Neural progenitor cell (in vitro differentiated cells): ENCODE results near the gene HLA-DOB. TPM values are rescaled to one million over a fixed set of nuclear protein-coding genes. Genes with fewer than 3 reads are reported as not detected.

Source experiments
- DNase-seq: peaks from one replicate; pipeline ENCODE4 v3.0.0-alpha.2; 2016; ENCODE audit warnings: low spot score
- H2AFZ ChIP-seq: fragments of 200-600 bp; sonication (generic); replicated peaks from 2 replicates; pipeline ENCODE4 v1.6.1; 2016; ENCODE audit warnings: antibody characterized with exemption
- H3F3A ChIP-seq: fragments of 200-600 bp; sonication (generic); 2 replicates; pipeline ENCODE4 v1.6.1; 2016; ENCODE audit warnings: antibody characterized with exemption, low read depth
- H3K27ac ChIP-seq: fragments of 200-600 bp; sonication (generic); 2 replicates; pipeline ENCODE4 v1.5.1; 2016; ENCODE audit warnings: mild to moderate bottlenecking
- H3K27me3 ChIP-seq: fragments of 200-600 bp; sonication (generic); 2 replicates; pipeline ENCODE4 v1.6.1; 2016; ENCODE audit warnings: mild to moderate bottlenecking, moderate library complexity
- H3K36me3 ChIP-seq: fragments of 200-600 bp; sonication (generic); 2 replicates; pipeline ENCODE4 v1.5.1; 2016
- H3K4me1 ChIP-seq: fragments of 200-600 bp; sonication (generic); 2 replicates; pipeline ENCODE4 v1.6.1; 2016; ENCODE audit warnings: mixed run types
- H3K4me2 ChIP-seq: fragments of 200-600 bp; sonication (generic); 2 replicates; pipeline ENCODE4 v1.6.1; 2016
- H3K4me3 ChIP-seq: fragments of 200-600 bp; sonication (generic); 2 replicates; pipeline ENCODE4 v1.5.1; 2016
- H3K79me2 ChIP-seq: fragments of 200-600 bp; sonication (generic); 2 replicates; pipeline ENCODE4 v1.6.1; 2016; ENCODE audit warnings: low read depth
- H3K9ac ChIP-seq: fragments of 200-600 bp; sonication (generic); 2 replicates; pipeline ENCODE4 v1.6.1; 2016
- H3K9me3 ChIP-seq: fragments of 200-600 bp; sonication (generic); 2 replicates; pipeline ENCODE4 v1.5.1; 2016; ENCODE audit warnings: low read depth
- H4K20me1 ChIP-seq: fragments of 200-600 bp; sonication (generic); 2 replicates; pipeline ENCODE4 v1.6.1; 2016; ENCODE audit warnings: low read depth
- H3K27ac Mint-ChIP-seq: 3 replicates; pipeline ENCODE4 v1.8.0; 2021; ENCODE audit warnings: mixed read lengths
- H3K27me3 Mint-ChIP-seq: 2 replicates; pipeline ENCODE4 v1.8.0; 2022; ENCODE audit warnings: low read depth, mild to moderate bottlenecking, inconsistent platforms, moderate library complexity, mixed read lengths; ENCODE audit not compliant: insufficient read depth
- H3K36me3 Mint-ChIP-seq: 3 replicates; pipeline ENCODE4 v1.8.0; 2021; ENCODE audit warnings: mixed read lengths
- H3K4me1 Mint-ChIP-seq: 3 replicates; pipeline ENCODE4 v1.8.0; 2021; ENCODE audit warnings: mixed read lengths
- H3K4me3 Mint-ChIP-seq: 3 replicates; pipeline ENCODE4 v1.8.0; 2021; ENCODE audit warnings: mild to moderate bottlenecking, moderate library complexity, mixed read lengths
- H3K9me3 Mint-ChIP-seq: 3 replicates; pipeline ENCODE4 v1.8.0; 2020; ENCODE audit warnings: mixed read lengths
- EZH2 ChIP-seq: fragments of 200-600 bp; sonication (generic); IDR thresholded peaks from 2 replicates; pipeline ENCODE4 v1.6.1; 2017; ENCODE audit warnings: antibody characterized with exemption, mild to moderate bottlenecking, moderate library complexity
- EZH2phosphoT487 ChIP-seq: fragments of 200-600 bp; sonication (generic); IDR thresholded peaks from 2 replicates; pipeline ENCODE4 v1.6.1; 2017; ENCODE audit warnings: antibody characterized with exemption
- total RNA-seq: library from RNA; depleted of rRNA; stranded (reverse); fragments of >200 nt; gene quantifications from 2 replicates; pipeline ENCODE4 v1.2.3, GENCODE V29; 2015; ENCODE audit warnings: low replicate concordance
- TF ChIP-seq, protein P1 (sequence below): fragments of 200-600 bp; sonication (generic); IDR thresholded peaks from 2 replicates; pipeline ENCODE4 v1.5.1; 2017; ENCODE audit warnings: antibody characterized with exemption, mild to moderate bottlenecking

The HLA-DOB gene
- total RNA-seq, 1 donor from 2014 or later, result 2.6 TPM

- Histone ChIP-seq H4K20me1 (no peaks in the 10 kb centered on the region), H3K27ac (no peak overlapping the region), H3K79me2 (no peaks in the 10 kb centered on the region), H3K27me3 (no peaks in the 10 kb centered on the region), H3K9ac (no peak overlapping the region), H3K4me1 (no peaks in the 10 kb centered on the region), H3K4me2 (no peak overlapping the region), H3K4me3 (no peak overlapping the region), H3K36me3 (no peaks in the 10 kb centered on the region), H2AFZ (no peak overlapping the region), H3K9me3 (no peaks in the 10 kb centered on the region), H3F3A (no peaks in the 10 kb centered on the region)
- no peak for TF ChIP-seq EZH2phosphoT487
- TF ChIP-seq, protein P1, sequence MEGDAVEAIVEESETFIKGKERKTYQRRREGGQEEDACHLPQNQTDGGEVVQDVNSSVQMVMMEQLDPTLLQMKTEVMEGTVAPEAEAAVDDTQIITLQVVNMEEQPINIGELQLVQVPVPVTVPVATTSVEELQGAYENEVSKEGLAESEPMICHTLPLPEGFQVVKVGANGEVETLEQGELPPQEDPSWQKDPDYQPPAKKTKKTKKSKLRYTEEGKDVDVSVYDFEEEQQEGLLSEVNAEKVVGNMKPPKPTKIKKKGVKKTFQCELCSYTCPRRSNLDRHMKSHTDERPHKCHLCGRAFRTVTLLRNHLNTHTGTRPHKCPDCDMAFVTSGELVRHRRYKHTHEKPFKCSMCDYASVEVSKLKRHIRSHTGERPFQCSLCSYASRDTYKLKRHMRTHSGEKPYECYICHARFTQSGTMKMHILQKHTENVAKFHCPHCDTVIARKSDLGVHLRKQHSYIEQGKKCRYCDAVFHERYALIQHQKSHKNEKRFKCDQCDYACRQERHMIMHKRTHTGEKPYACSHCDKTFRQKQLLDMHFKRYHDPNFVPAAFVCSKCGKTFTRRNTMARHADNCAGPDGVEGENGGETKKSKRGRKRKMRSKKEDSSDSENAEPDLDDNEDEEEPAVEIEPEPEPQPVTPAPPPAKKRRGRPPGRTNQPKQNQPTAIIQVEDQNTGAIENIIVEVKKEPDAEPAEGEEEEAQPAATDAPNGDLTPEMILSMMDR, result no peak
- TF ChIP-seq EZH2, result no peak
- DNase-seq, result no peak
- no peak overlapping the region for H3K4me3 Mint-ChIP-seq
- no peaks in the 10 kb centered on the region for H3K9me3 Mint-ChIP-seq
- H3K27ac Mint-ChIP-seq, result no peak overlapping the region
- no peaks in the 10 kb centered on the region for H3K36me3 Mint-ChIP-seq
- peaks cover 2% of the 10 kb centered on the region for H3K27me3 Mint-ChIP-seq
- peaks cover 5% of the 10 kb centered on the region for H3K4me1 Mint-ChIP-seq
These were observed 15.7 kb upstream of the HLA-DOB start for GRCh38 chr6:32832535-32832934.

DNA sequence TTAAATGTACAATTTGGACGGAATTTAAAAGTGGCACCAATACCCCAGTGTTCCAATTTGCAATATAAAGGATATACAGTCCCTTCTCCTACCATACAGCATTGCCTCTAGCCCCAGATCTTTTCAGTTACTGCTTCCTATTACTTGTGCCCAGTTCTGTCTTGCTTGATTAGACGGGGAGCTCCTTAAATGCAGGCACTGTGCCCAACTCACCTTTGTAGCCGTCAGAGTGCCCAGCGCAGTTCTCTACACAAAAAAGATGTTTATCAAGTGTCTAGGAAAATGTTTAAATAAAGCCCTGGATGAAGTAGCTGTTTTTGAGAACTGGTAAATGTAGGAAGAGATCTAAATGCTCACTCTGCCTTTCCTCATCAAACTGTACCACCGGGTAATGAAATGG is 14.1 kb upstream of the HLA-DOB start:
- Mint-ChIP-seq H3K4me3 (no peak overlapping the region), H3K27me3 (peaks cover 2% of the 10 kb centered on the region), H3K36me3 (no peaks in the 10 kb centered on the region), H3K27ac (no peak overlapping the region), H3K9me3 (no peaks in the 10 kb centered on the region), H3K4me1 (no peaks in the 10 kb centered on the region)
- H3K27me3 ChIP-seq, result no peaks in the 10 kb centered on the region
- H2AFZ ChIP-seq, result no peak overlapping the region
- no peaks in the 10 kb centered on the region for H3K79me2 ChIP-seq
- H3K9me3 ChIP-seq, result no peaks in the 10 kb centered on the region
- H3K9ac ChIP-seq, result no peak overlapping the region
- H3K27ac ChIP-seq, result no peak overlapping the region
- no peaks in the 10 kb centered on the region for H3K36me3 ChIP-seq
- no peak overlapping the region for H3K4me3 ChIP-seq
- TF ChIP-seq EZH2 (no peak), EZH2phosphoT487 (no peak)
- TF ChIP-seq, protein P1, result no peak
- no peak overlapping the region for H3K4me2 ChIP-seq
- no peaks in the 10 kb centered on the region for H3K4me1 ChIP-seq
- DNase-seq, result no peak
- no peaks in the 10 kb centered on the region for H4K20me1 ChIP-seq
- H3F3A ChIP-seq, result no peaks in the 10 kb centered on the region

- Mint-ChIP-seq H3K9me3 (no peaks in the 10 kb centered on the region), H3K4me1 (no peaks in the 10 kb centered on the region), H3K36me3 (no peaks in the 10 kb centered on the region), H3K4me3 (no peak overlapping the region), H3K27me3 (no peaks in the 10 kb centered on the region), H3K27ac (no peak overlapping the region)
- Histone ChIP-seq H3K36me3 (no peaks in the 10 kb centered on the region), H3K9me3 (no peaks in the 10 kb centered on the region), H3K9ac (no peak overlapping the region), H3K27me3 (no peaks in the 10 kb centered on the region), H3K4me2 (no peak overlapping the region), H4K20me1 (no peaks in the 10 kb centered on the region), H3F3A (no peaks in the 10 kb centered on the region), H3K4me1 (no peaks in the 10 kb centered on the region), H3K4me3 (no peak overlapping the region), H3K27ac (no peak overlapping the region), H2AFZ (no peak overlapping the region), H3K79me2 (no peaks in the 10 kb centered on the region)
- TF ChIP-seq, protein P1, result no peak
- TF ChIP-seq EZH2phosphoT487 (no peak), EZH2 (no peak)
- DNase-seq, result no peak
These were observed 13.2 kb upstream of the HLA-DOB start for GRCh38 chr6:32830017-32830416.

- H3K9me3 Mint-ChIP-seq, result no peaks in the 10 kb centered on the region
- no peak for DNase-seq
- no peak for TF ChIP-seq EZH2phosphoT487
- no peaks in the 10 kb centered on the region for H3K36me3 Mint-ChIP-seq
- Histone ChIP-seq H4K20me1 (no peaks in the 10 kb centered on the region), H3K4me2 (no peak overlapping the region), H3K27ac (no peak overlapping the region), H3K79me2 (no peaks in the 10 kb centered on the region), H3F3A (no peaks in the 10 kb centered on the region), H3K27me3 (no peaks in the 10 kb centered on the region), H3K9ac (no peak overlapping the region), H3K4me1 (no peaks in the 10 kb centered on the region), H2AFZ (no peak overlapping the region), H3K4me3 (no peak overlapping the region), H3K36me3 (no peaks in the 10 kb centered on the region), H3K9me3 (no peaks in the 10 kb centered on the region)
- no peaks in the 10 kb centered on the region for H3K4me1 Mint-ChIP-seq
- no peak overlapping the region for H3K4me3 Mint-ChIP-seq
- H3K27ac Mint-ChIP-seq, result no peak overlapping the region
- H3K27me3 Mint-ChIP-seq, result no peaks in the 10 kb centered on the region
These were observed 12.7 kb upstream of the HLA-DOB start for GRCh38 chr6:32829495-32829894.
